Measurements from ENCODE around the gene HS2ST1.
"Not testable (repeated sequence)": the region's sequence is repeated elsewhere in the genome, so short reads cannot be mapped to it uniquely, and the experiment has no call there.

DNA sequence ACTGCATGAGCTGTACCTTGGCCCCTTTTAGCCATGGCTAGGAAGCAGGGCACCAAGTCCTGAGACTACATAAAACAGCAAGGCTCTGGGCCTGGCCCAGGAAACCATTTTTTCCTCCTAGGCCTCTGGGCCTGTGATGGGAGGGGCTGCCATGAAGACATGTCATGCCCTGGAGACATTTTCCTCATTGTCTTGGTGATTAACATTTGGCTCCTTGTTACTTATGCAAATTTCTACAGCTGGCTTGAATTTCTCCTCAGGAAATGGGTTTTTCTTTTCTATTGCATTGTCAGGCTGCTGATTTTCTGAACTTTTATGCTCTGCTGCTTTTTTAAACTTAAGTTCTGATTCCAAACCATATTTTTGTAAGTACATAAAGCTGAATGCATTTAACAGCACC lies 99.0 kb downstream of the HS2ST1 start:
- TF ChIP-seq, protein P1, sequence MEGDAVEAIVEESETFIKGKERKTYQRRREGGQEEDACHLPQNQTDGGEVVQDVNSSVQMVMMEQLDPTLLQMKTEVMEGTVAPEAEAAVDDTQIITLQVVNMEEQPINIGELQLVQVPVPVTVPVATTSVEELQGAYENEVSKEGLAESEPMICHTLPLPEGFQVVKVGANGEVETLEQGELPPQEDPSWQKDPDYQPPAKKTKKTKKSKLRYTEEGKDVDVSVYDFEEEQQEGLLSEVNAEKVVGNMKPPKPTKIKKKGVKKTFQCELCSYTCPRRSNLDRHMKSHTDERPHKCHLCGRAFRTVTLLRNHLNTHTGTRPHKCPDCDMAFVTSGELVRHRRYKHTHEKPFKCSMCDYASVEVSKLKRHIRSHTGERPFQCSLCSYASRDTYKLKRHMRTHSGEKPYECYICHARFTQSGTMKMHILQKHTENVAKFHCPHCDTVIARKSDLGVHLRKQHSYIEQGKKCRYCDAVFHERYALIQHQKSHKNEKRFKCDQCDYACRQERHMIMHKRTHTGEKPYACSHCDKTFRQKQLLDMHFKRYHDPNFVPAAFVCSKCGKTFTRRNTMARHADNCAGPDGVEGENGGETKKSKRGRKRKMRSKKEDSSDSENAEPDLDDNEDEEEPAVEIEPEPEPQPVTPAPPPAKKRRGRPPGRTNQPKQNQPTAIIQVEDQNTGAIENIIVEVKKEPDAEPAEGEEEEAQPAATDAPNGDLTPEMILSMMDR (conservative IDR thresholded peaks at IDR 0.05; ENCODE audit: low read depth, low read length), result not testable (repeated sequence)
- TF ChIP-seq EZH2 (IDR thresholded peaks at IDR 0.05; ENCODE audit: borderline replicate concordance, low read depth, low read length, poor library complexity, severe bottlenecking), result not testable (repeated sequence)

All from A673 (cell line).